Measurements from ENCODE around the gene CREBL2. TPM values are rescaled to one million over a fixed set of nuclear protein-coding genes. Genes with fewer than 3 reads are reported as not detected.
"Not testable (repeated sequence)": the region's sequence is repeated elsewhere in the genome, so short reads cannot be mapped to it uniquely, and the experiment has no call there.

Gene CREBL2
- total RNA-seq, 1 experiment from 2014 or later = 17.3 TPM

GRCh38 chr12:12587878-12588277, 23.8 kb upstream of the CREBL2 start:
- Mint-ChIP-seq H3K9me3 (peaks cover 4% of the 10 kb centered on the region), H3K4me3 (no peak overlapping the region), H3K4me1 (peaks cover 12% of the 10 kb centered on the region), H3K36me3 (no peaks in the 10 kb centered on the region), H3K27me3 (ENCODE audit: low read depth) (no peaks in the 10 kb centered on the region), H3K27ac (no peak overlapping the region)
- ATAC-seq (no peak), DNase-seq (ENCODE audit: low spot score) (no peak)
- ChIA-PET POLR2A (no interaction called here), CTCF (no interaction called here)
- TF ChIP-seq TP53 (CRISPR knock-in tag; IDR thresholded peaks at IDR 0.05) (no peak), SP1 (CRISPR knock-in tag; conservative IDR thresholded peaks at IDR 0.05) (no peak), CREB1 (CRISPR knock-in tag; IDR thresholded peaks at IDR 0.05) (no peak)

- POLR2A ChIA-PET; H3K27me3 Mint-ChIP-seq (ENCODE audit: low read depth); CTCF ChIA-PET; DNase-seq (ENCODE audit: low spot score); H3K4me3 Mint-ChIP-seq; H3K36me3 Mint-ChIP-seq; H3K27ac Mint-ChIP-seq; H3K9me3 Mint-ChIP-seq; ATAC-seq: not testable (repeated sequence)
- peaks cover 12% of the 10 kb centered on the region for H3K4me1 Mint-ChIP-seq
These were observed 23.2 kb upstream of the CREBL2 start for GRCh38 chr12:12588436-12588835.

- Mint-ChIP-seq H3K27ac (no peak overlapping the region), H3K4me3 (no peak overlapping the region), H3K9me3 (peaks cover 8% of the 10 kb centered on the region), H3K27me3 (ENCODE audit: low read depth) (no peaks in the 10 kb centered on the region), H3K4me1 (no peaks in the 10 kb centered on the region), H3K36me3 (no peaks in the 10 kb centered on the region)
- ChIA-PET CTCF (interaction anchor here (1.4 kb wide), 1 partner anchor 11 kb away, joined by 3 read pairs; no protein-coding TSS in a partner anchor), POLR2A (no interaction called here)
- TF ChIP-seq ATF2 (CRISPR knock-in tag; IDR thresholded peaks at IDR 0.05; ENCODE audit: borderline replicate concordance, low read depth) (no peak), RORB (CRISPR knock-in tag; IDR thresholded peaks at IDR 0.05) (no peak), TEAD1 (CRISPR knock-in tag; IDR thresholded peaks at IDR 0.05) (no peak), CREM (CRISPR knock-in tag; IDR thresholded peaks at IDR 0.05) (no peak), ARID4B (CRISPR knock-in tag; IDR thresholded peaks at IDR 0.05; ENCODE audit: borderline replicate concordance) (no peak), ZNF121 (CRISPR knock-in tag; IDR thresholded peaks at IDR 0.05) (no peak), GTF2I (CRISPR knock-in tag; conservative IDR thresholded peaks at IDR 0.05) (no peak), JUN (CRISPR knock-in tag; IDR thresholded peaks at IDR 0.05) (no peak), SMAD4 (CRISPR knock-in tag; IDR thresholded peaks at IDR 0.05) (no peak), E2F4 (CRISPR knock-in tag; IDR thresholded peaks at IDR 0.05; ENCODE audit: borderline replicate concordance, low read depth) (no peak), MYBL2 (CRISPR knock-in tag; IDR thresholded peaks at IDR 0.05) (no peak), ZNF281 (CRISPR knock-in tag; IDR thresholded peaks at IDR 0.05) (no peak), GRHL2 (CRISPR knock-in tag; IDR thresholded peaks at IDR 0.05; ENCODE audit: insufficient replicate concordance, severe bottlenecking) (no peak)
- DNase-seq (ENCODE audit: low spot score) (no peak), ATAC-seq (no peak)
These were observed 20.7 kb upstream of the CREBL2 start for GRCh38 chr12:12590961-12591360.
